Measurements from ENCODE around the gene RBPMS2. TPM values are rescaled to one million over a fixed set of nuclear protein-coding genes. Genes with fewer than 3 reads are reported as not detected.

RBPMS2 gene
- total RNA-seq, 1 donor, result 0.27 TPM

GRCh38 chr15:64731805-64732151, 43.6 kb downstream of the RBPMS2 start:
- DNase-seq (ENCODE audit: low read depth in 2 of 3, low spot score in 2 of 3), result no peak

- DNase-seq (ENCODE audit: low read depth in 2 of 3, low spot score in 2 of 3), result peak; percentile 63 to 85 (median 73)
Observed at GRCh38 chr15:64731012-64731804, 44.2 kb downstream of the RBPMS2 start.

GRCh38 chr15:64730151-64730550, 45.2 kb downstream of the RBPMS2 start:
- no peak for DNase-seq (ENCODE audit: low read depth in 2 of 3, low spot score in 2 of 3)

GRCh38 chr15:64720188-64720587, 55.2 kb downstream of the RBPMS2 start:
- DNase-seq (ENCODE audit: low read depth in 2 of 3, low spot score in 2 of 3), result no peak

- peak in 1 of 3 donors; percentile 66 for DNase-seq (ENCODE audit: low read depth in 2 of 3, low spot score in 2 of 3)
Observed at GRCh38 chr15:64717735-64718495, 57.5 kb downstream of the RBPMS2 start.

- DNase-seq (ENCODE audit: low read depth in 2 of 3, low spot score in 2 of 3), result no peak
Observed at GRCh38 chr15:64717130-64717529, 58.3 kb downstream of the RBPMS2 start.

GRCh38 chr15:64716452-64716851, 58.9 kb downstream of the RBPMS2 start:
- DNase-seq (ENCODE audit: low read depth in 2 of 3, low spot score in 2 of 3), result no peak

- DNase-seq (ENCODE audit: low read depth in 2 of 3, low spot score in 2 of 3), result no peak
Observed at GRCh38 chr15:64713592-64713991, 61.8 kb downstream of the RBPMS2 start.

- no peak for DNase-seq (ENCODE audit: low read depth in 2 of 3, low spot score in 2 of 3)
Observed at GRCh38 chr15:64712353-64712752, 63.0 kb downstream of the RBPMS2 start.

GRCh38 chr15:64710676-64711428, 64.5 kb downstream of the RBPMS2 start:
- no peak for DNase-seq (ENCODE audit: low read depth in 2 of 3, low spot score in 2 of 3)

GRCh38 chr15:64706011-64706911, 69.1 kb downstream of the RBPMS2 start:
- DNase-seq (ENCODE audit: low read depth in 2 of 3, low spot score in 2 of 3), result no peak

GRCh38 chr15:64705006-64705405, 70.4 kb downstream of the RBPMS2 start:
- no peak for DNase-seq (ENCODE audit: low read depth in 2 of 3, low spot score in 2 of 3)

- no peak for DNase-seq (ENCODE audit: low read depth in 2 of 3, low spot score in 2 of 3)
Observed at GRCh38 chr15:64703632-64703959, 71.8 kb downstream of the RBPMS2 start.

- DNase-seq (ENCODE audit: low read depth in 2 of 3, low spot score in 2 of 3), result peak; percentile 78 to 96 (median 91)
Observed at GRCh38 chr15:64702816-64703631, 72.4 kb downstream of the RBPMS2 start.

GRCh38 chr15:64701482-64702184, 73.8 kb downstream of the RBPMS2 start:
- DNase-seq (ENCODE audit: low read depth in 2 of 3, low spot score in 2 of 3), result no peak

- DNase-seq (ENCODE audit: low read depth in 2 of 3, low spot score in 2 of 3), result no peak
Observed at GRCh38 chr15:64701051-64701450, 74.3 kb downstream of the RBPMS2 start.

GRCh38 chr15:64699751-64700388, 75.5 kb downstream of the RBPMS2 start:
- no peak for DNase-seq (ENCODE audit: low read depth in 2 of 3, low spot score in 2 of 3)

- DNase-seq (ENCODE audit: low read depth in 2 of 3, low spot score in 2 of 3), result no peak
Observed at GRCh38 chr15:64698823-64699222, 76.6 kb downstream of the RBPMS2 start.

All from hematopoietic multipotent progenitor cell (in vitro differentiated cells).